Large intestine (tissue), 3 donors: ENCODE measurements around the gene PRM3. TPM values are rescaled to one million over a fixed set of nuclear protein-coding genes. Genes with fewer than 3 reads are reported as not detected.

Experiments used
- DNase-seq, 2 donors: peaks; one replicate each; pipeline versions ENCODE4 v3.0.0 to v3.0.0-alpha.2; 2013
- H3K27ac ChIP-seq: one replicate; pipeline ENCODE4 v1.5.1; 2013; ENCODE audit warnings: low read length
- H3K27me3 ChIP-seq: 2 replicates; pipeline ENCODE4 v1.6.1; 2013; ENCODE audit warnings: low read length; ENCODE audit not compliant: control insufficient read depth, insufficient read depth
- H3K36me3 ChIP-seq: 2 replicates; pipeline ENCODE4 v1.6.1; 2013; ENCODE audit warnings: low read length; ENCODE audit not compliant: control insufficient read depth, insufficient read depth
- H3K4me1 ChIP-seq: one replicate; pipeline ENCODE4 v1.6.1; 2013; ENCODE audit warnings: low read length; ENCODE audit not compliant: control insufficient read depth, insufficient read depth
- H3K4me3 ChIP-seq: one replicate; pipeline ENCODE4 v1.5.1; 2013; ENCODE audit warnings: low read length
- H3K9me3 ChIP-seq: one replicate; pipeline ENCODE4 v1.6.1; 2013; ENCODE audit warnings: mild to moderate bottlenecking, low read depth, low read length, moderate library complexity; ENCODE audit not compliant: control insufficient read depth
- WGBS: methylation state at CpG from one replicate; pipeline ENCODE4 v1.1.5; 2013; ENCODE audit warnings: low lambda C conversion rate; ENCODE audit not compliant: insufficient coverage; 5-methylcytosine and 5-hydroxymethylcytosine counted together
- polyA plus RNA-seq: library from polyadenylated mRNA; unstranded; fragments of 120-200 nt; gene quantifications from one replicate; pipeline ENCODE4 v1.2.1, GENCODE V29; 2013

PRM3 gene
- polyA plus RNA-seq, 1 donor: not detected

DNA sequence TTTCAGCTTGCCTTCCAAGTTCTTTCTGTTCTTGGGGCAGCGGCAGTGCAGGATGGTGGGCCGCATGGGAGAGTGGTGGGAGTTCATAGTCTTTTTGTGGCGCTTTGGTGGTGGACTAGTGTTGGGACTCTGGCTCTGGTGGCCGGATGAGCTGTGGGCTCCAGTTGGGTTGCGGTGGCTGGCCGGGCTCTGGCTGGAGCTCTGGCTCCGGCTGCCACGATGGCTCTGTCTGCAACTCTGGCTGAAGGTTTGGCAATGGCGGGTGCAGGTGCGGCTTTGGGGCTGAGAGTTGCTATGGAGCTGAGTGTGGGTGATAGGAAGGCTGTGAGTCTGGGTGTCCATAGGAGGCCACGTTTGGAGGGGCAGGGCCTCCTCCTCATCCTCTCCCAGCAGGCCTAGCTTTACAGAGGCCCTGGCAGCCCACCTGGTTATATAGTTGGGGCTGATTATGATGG lies 4.5 kb downstream of the PRM3 start, which contains the start of gene TNP2:
Gene TNP2, minus strand, starts transcription at position 405 of the 455 bp plus-strand sequence. Its CDS starts 63 bp downstream, at position 342.
- H3K27me3 ChIP-seq: no peaks in the 10 kb centered on the region
- H3K9me3 ChIP-seq: no peaks in the 10 kb centered on the region
- H3K4me3 ChIP-seq: no peak within 1 kb of the TSS
- no peaks in the 10 kb centered on the region for H3K36me3 ChIP-seq
- no CpG with 5 or more reads among the region's 11 CpGs for WGBS
- no peaks in the 10 kb centered on the region for H3K4me1 ChIP-seq
- no peak for DNase-seq
- no peak within 1 kb of the TSS for H3K27ac ChIP-seq

DNA sequence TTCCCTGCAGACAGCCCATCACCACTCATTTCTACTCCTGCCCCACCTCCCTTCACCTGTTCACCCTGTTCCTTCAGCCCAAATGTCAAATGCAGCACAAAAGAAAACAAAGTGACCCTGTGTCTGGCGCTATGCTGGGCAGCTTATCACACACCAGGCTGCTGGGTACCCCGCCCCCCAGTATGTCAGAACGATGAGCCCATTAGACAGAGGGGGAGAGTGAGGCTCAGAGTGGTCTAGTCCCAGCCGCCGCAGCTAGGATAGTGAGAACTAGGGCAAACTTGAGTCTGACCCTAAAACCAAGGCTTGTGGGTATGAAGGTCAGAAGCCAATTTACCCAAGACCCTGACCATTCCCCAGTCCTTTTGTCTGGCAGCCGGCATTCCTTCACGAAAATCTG lies 8.3 kb downstream of the PRM3 start:
- Histone ChIP-seq H3K4me3 (no peak overlapping the region), H3K4me1 (no peaks in the 10 kb centered on the region), H3K9me3 (no peaks in the 10 kb centered on the region), H3K27ac (no peak overlapping the region), H3K27me3 (no peaks in the 10 kb centered on the region), H3K36me3 (no peaks in the 10 kb centered on the region)
- no peak for DNase-seq
- no CpG with 5 or more reads among the region's 7 CpGs for WGBS

- Histone ChIP-seq H3K27me3 (no peaks in the 10 kb centered on the region), H3K4me3 (no peak overlapping the region), H3K27ac (no peak overlapping the region), H3K4me1 (no peaks in the 10 kb centered on the region), H3K9me3 (no peaks in the 10 kb centered on the region), H3K36me3 (no peaks in the 10 kb centered on the region)
- no peak for DNase-seq
- WGBS: no CpG with 5 or more reads among the region's 9 CpGs
These were observed 9.1 kb downstream of the PRM3 start for GRCh38 chr16:11264155-11264832.

GRCh38 chr16:11263737-11264136 lies 9.7 kb downstream of the PRM3 start:
- Histone ChIP-seq H3K4me1 (no peaks in the 10 kb centered on the region), H3K27me3 (no peaks in the 10 kb centered on the region), H3K27ac (no peak overlapping the region), H3K9me3 (no peaks in the 10 kb centered on the region), H3K4me3 (no peak overlapping the region), H3K36me3 (no peaks in the 10 kb centered on the region)
- DNase-seq: no peak
- no CpG with 5 or more reads among the region's 4 CpGs for WGBS

GRCh38 chr16:11262915-11263314 lies 10.5 kb downstream of the PRM3 start:
- no peak overlapping the region for H3K27ac ChIP-seq
- no peaks in the 10 kb centered on the region for H3K36me3 ChIP-seq
- H3K27me3 ChIP-seq: no peaks in the 10 kb centered on the region
- H3K4me3 ChIP-seq: no peak overlapping the region
- no peaks in the 10 kb centered on the region for H3K9me3 ChIP-seq
- no CpG with 5 or more reads among the region's 8 CpGs for WGBS
- H3K4me1 ChIP-seq: no peaks in the 10 kb centered on the region
- no peak for DNase-seq

DNA sequence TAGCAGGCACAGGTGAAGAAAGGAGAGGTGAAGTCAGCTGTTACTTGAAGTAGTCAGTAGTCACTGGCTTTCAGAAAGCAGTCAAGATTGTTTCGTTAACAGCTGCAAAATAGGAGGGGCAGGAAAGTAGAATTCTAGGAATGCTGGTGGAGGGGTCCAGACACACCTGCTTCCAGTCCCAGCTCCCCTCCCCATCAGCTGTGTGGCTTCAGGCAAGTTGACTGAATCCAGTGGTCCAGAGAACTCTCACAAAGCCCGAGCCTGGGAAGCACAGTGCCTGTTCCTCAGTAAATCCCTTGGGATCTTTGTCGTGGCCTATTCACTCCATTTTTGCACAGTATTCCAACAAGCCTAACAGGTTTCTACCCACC lies 12.8 kb downstream of the PRM3 start:
- Histone ChIP-seq H3K4me3 (no peak overlapping the region), H3K9me3 (no peaks in the 10 kb centered on the region), H3K27me3 (no peaks in the 10 kb centered on the region), H3K4me1 (peaks cover 9% of the 10 kb centered on the region), H3K27ac (no peak overlapping the region), H3K36me3 (no peaks in the 10 kb centered on the region)
- DNase-seq: no peak
- WGBS: 80% methylated on average over 1 of the region's 3 CpGs

DNA sequence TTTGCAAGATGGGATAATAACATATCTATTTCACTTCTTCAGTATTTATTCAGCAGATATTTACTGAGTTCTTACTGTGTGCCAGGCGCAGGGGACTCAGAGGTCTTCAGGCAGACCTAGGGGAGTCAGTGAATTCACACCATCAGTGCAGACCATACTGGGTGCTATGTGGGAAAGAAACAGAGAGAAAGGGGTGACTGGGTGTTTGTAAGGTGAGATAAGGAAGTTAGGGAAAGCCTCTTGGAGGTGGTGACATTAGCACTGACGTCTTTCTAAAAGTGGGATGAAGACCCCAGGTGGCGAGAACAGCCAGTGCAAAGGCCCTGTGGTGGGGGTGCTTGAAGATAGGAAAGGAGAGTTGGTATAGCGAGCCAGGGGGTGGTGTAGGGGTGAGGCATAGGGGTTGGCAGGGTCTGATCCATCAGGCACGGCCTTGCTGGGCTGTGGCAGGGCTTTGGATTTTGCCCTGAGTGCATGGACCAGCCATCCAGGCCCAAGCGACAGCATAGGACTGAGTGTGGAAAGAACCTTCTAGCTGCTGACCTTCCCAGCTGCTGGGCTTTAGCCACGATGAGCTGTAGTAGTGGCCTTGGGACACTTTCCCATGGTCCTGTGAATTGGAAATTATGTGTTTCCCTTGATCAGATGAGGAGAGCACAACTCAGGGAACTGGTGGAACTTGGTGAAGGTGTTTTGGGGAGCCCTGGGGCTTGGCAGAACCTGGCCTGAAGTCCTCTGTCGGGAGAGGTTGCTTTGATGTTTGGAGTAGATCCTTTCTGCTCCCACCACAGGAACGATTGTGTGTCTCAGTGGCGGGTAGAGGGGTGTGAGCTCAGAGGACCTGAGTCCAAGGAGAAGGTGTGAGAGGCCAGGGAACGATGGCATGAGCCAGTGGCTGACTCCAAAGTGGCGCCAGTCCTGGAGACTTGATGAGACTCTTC lies 13.5 kb downstream of the PRM3 start:
- Histone ChIP-seq H3K4me1 (peaks cover 9% of the 10 kb centered on the region), H3K9me3 (no peaks in the 10 kb centered on the region), H3K27me3 (no peaks in the 10 kb centered on the region), H3K4me3 (no peak overlapping the region), H3K27ac (no peak overlapping the region), H3K36me3 (no peaks in the 10 kb centered on the region)
- no peak for DNase-seq
- WGBS: 100% methylated on average over 2 of the region's 12 CpGs

- WGBS: no CpG with 5 or more reads among the region's 15 CpGs
- no peaks in the 10 kb centered on the region for H3K36me3 ChIP-seq
- DNase-seq: no peak
- no peak overlapping the region for H3K27ac ChIP-seq
- peaks cover 7% of the 10 kb centered on the region for H3K27me3 ChIP-seq
- H3K4me3 ChIP-seq: no peak overlapping the region
- H3K4me1 ChIP-seq: peaks cover 13% of the 10 kb centered on the region
- peaks cover 3% of the 10 kb centered on the region for H3K9me3 ChIP-seq
These were observed 14.6 kb downstream of the PRM3 start for GRCh38 chr16:11258553-11259492.

- H3K4me3 ChIP-seq: peak overlapping the region; percentile 82
- peak overlapping the region; percentile 99 for H3K27ac ChIP-seq
- H3K4me1 ChIP-seq: peaks cover 13% of the 10 kb centered on the region
- H3K9me3 ChIP-seq: peaks cover 3% of the 10 kb centered on the region
- WGBS: no CpG with 5 or more reads among the region's 21 CpGs
- peak; percentile 74 to 81 for DNase-seq
- H3K27me3 ChIP-seq: peaks cover 11% of the 10 kb centered on the region
- H3K36me3 ChIP-seq: no peaks in the 10 kb centered on the region
These were observed 16.1 kb downstream of the PRM3 start for GRCh38 chr16:11257131-11257938.
